DMS114 treated with DMSO at 0.1 percent for 48 hours (cell line): ENCODE data around the gene ADAMTS17.

ENCODE experiments used
- DNase-seq: peaks from one replicate; lab custom pipeline; 2025; ENCODE audit not compliant: unreplicated experiment; lab: John Stamatoyannopoulos, UW

The ADAMTS17 gene

GRCh38 chr15:100224206-100225185 is 117.3 kb downstream of the ADAMTS17 start:
- no peak for DNase-seq

GRCh38 chr15:100222349-100222715 is 119.4 kb downstream of the ADAMTS17 start:
- no peak for DNase-seq

GRCh38 chr15:100221471-100222348 is 120.1 kb downstream of the ADAMTS17 start:
- DNase-seq, result no peak

GRCh38 chr15:100220058-100220768 is 121.6 kb downstream of the ADAMTS17 start:
- no peak for DNase-seq

- DNase-seq, result no peak
These were observed 123.3 kb downstream of the ADAMTS17 start for GRCh38 chr15:100218434-100218833.

GRCh38 chr15:100216182-100216581 is 125.6 kb downstream of the ADAMTS17 start:
- no peak for DNase-seq

- DNase-seq, result no peak
These were observed 126.0 kb downstream of the ADAMTS17 start for GRCh38 chr15:100215843-100216169.

GRCh38 chr15:100215031-100215842 is 126.5 kb downstream of the ADAMTS17 start:
- no peak for DNase-seq

- DNase-seq, result no peak
These were observed 129.6 kb downstream of the ADAMTS17 start for GRCh38 chr15:100211855-100212850.

- no peak for DNase-seq
These were observed 131.4 kb downstream of the ADAMTS17 start for GRCh38 chr15:100210338-100210737.

GRCh38 chr15:100208921-100209603 is 132.7 kb downstream of the ADAMTS17 start:
- no peak for DNase-seq

GRCh38 chr15:100207053-100207452 is 134.7 kb downstream of the ADAMTS17 start:
- no peak for DNase-seq

GRCh38 chr15:100206643-100207042 is 135.1 kb downstream of the ADAMTS17 start:
- no peak for DNase-seq

- no peak for DNase-seq
These were observed 136.1 kb downstream of the ADAMTS17 start for GRCh38 chr15:100205549-100206295.

- no peak for DNase-seq
These were observed 137.0 kb downstream of the ADAMTS17 start for GRCh38 chr15:100204771-100205170.

GRCh38 chr15:100204211-100204610 is 137.6 kb downstream of the ADAMTS17 start:
- no peak for DNase-seq

GRCh38 chr15:100202309-100202960 is 139.3 kb downstream of the ADAMTS17 start:
- DNase-seq, result no peak
